HG03108 (cell line): ENCODE data around the gene TMEM132D.

Experiments
- ATAC-seq: cut with Tn5 transposase; IDR thresholded peaks from one replicate; pipeline ENCODE4 v1.9.1; 2021; ENCODE audit warnings: moderate library complexity; ENCODE audit not compliant: unreplicated experiment

TMEM132D gene

GRCh38 chr12:129481921-129482320, 421.9 kb downstream of the TMEM132D start:
- no peak for ATAC-seq

GRCh38 chr12:129470196-129470595, 433.6 kb downstream of the TMEM132D start:
- no peak for ATAC-seq

GRCh38 chr12:129467726-129468125, 436.1 kb downstream of the TMEM132D start:
- no peak for ATAC-seq

GRCh38 chr12:129467289-129467688, 436.5 kb downstream of the TMEM132D start:
- no peak for ATAC-seq

- no peak for ATAC-seq
Observed at GRCh38 chr12:129466499-129466898, 437.3 kb downstream of the TMEM132D start.

GRCh38 chr12:129459886-129460285, 443.9 kb downstream of the TMEM132D start:
- no peak for ATAC-seq

- ATAC-seq, result no peak
Observed at GRCh38 chr12:129446696-129447095, 457.1 kb downstream of the TMEM132D start.

GRCh38 chr12:129440278-129440677, 463.5 kb downstream of the TMEM132D start:
- no peak for ATAC-seq

- no peak for ATAC-seq
Observed at GRCh38 chr12:129434790-129435189, 469.0 kb downstream of the TMEM132D start.

GRCh38 chr12:129428240-129428936, 475.4 kb downstream of the TMEM132D start:
- ATAC-seq, result no peak

GRCh38 chr12:129423041-129423580, 480.7 kb downstream of the TMEM132D start:
- no peak for ATAC-seq

- ATAC-seq, result no peak
Observed at GRCh38 chr12:129413295-129413694, 490.5 kb downstream of the TMEM132D start.

GRCh38 chr12:129409281-129409680, 494.5 kb downstream of the TMEM132D start:
- no peak for ATAC-seq

- ATAC-seq, result no peak
Observed at GRCh38 chr12:129404556-129404955, 499.3 kb downstream of the TMEM132D start.

GRCh38 chr12:129401572-129401971, 502.3 kb downstream of the TMEM132D start:
- no peak for ATAC-seq

- no peak for ATAC-seq
Observed at GRCh38 chr12:129394177-129394825, 509.5 kb downstream of the TMEM132D start.

- no peak for ATAC-seq
Observed at GRCh38 chr12:129393357-129393937, 510.4 kb downstream of the TMEM132D start.

- no peak for ATAC-seq
Observed at GRCh38 chr12:129385637-129385990, 518.2 kb downstream of the TMEM132D start.

- ATAC-seq, result no peak
Observed at GRCh38 chr12:129383956-129384355, 519.9 kb downstream of the TMEM132D start.

- no peak for ATAC-seq
Observed at GRCh38 chr12:129381715-129382114, 522.1 kb downstream of the TMEM132D start.

- ATAC-seq, result no peak
Observed at GRCh38 chr12:129379076-129379804, 524.6 kb downstream of the TMEM132D start.
